Activated CD4-positive, alpha-beta T cell treated with anti-CD3 and anti-CD28 coated beads for 36 hours (primary cell): ENCODE results near the gene INAFM1. TPM values are rescaled to one million over a fixed set of nuclear protein-coding genes. Genes with fewer than 3 reads are reported as not detected.

Experiments
- ATAC-seq: fragments of 200-7000 bp; cut with Tn5 transposase; one replicate; pipeline ENCODE4 v1.10.0; 2021; ENCODE audit warnings: mild to moderate bottlenecking, moderate library complexity
- CTCF ChIA-PET: fragments of 350-600 bp; sonication (Branson Sonifier 250); formaldehyde crosslinking; loops from one replicate; lab custom pipeline; 2021; ENCODE audit warnings: antibody characterized with exemption; lab: Charles Lee
- POLR2A ChIA-PET: fragments of 350-600 bp; sonication (Branson Sonifier 250); formaldehyde crosslinking; loops from one replicate; lab custom pipeline; 2021; ENCODE audit warnings: antibody characterized with exemption, inconsistent platforms; lab: Charles Lee
- DNase-seq: peaks from one replicate; pipeline ENCODE4 v3.0.0-alpha.2; 2020
- H3K27ac Mint-ChIP-seq: one replicate; pipeline ENCODE4 v1.8.0; 2021; ENCODE audit warnings: mixed read lengths
- H3K27me3 Mint-ChIP-seq: one replicate; pipeline ENCODE4 v1.8.0; 2021; ENCODE audit warnings: mixed read lengths
- H3K36me3 Mint-ChIP-seq: one replicate; pipeline ENCODE4 v1.8.0; 2021; ENCODE audit warnings: low read depth, mixed read lengths
- H3K4me1 Mint-ChIP-seq: one replicate; pipeline ENCODE4 v1.8.0; 2021; ENCODE audit warnings: mixed read lengths
- H3K4me3 Mint-ChIP-seq: one replicate; pipeline ENCODE4 v1.8.0; 2021; ENCODE audit warnings: mild to moderate bottlenecking, moderate library complexity, mixed read lengths
- H3K9me3 Mint-ChIP-seq: one replicate; pipeline ENCODE4 v1.8.0; 2021; ENCODE audit warnings: low read depth, mixed read lengths
- intact Hi-C, 2 experiments: fragments of 100-400 bp; cut with DNase I in 1 of 2; cut with micrococcal nuclease in 1 of 2; formaldehyde crosslinking; loops; one replicate each; pipeline versions ENCODE4 v1.14.2 to v1.15.1; 2022 to 2024; cut with DNase I, micrococcal nuclease
- total RNA-seq, 2 experiments: library from RNA; stranded (reverse); gene quantifications; one replicate each; pipeline ENCODE4 v1.2.3, GENCODE V29; 2021

INAFM1 gene
- total RNA-seq, 2 experiments from 2014 or later = 11.7 to 13.2 TPM

- POLR2A ChIA-PET = no interaction called here
- ATAC-seq (no peak), DNase-seq (no peak)
- peaks cover 3% of the 10 kb centered on the region for H3K4me1 Mint-ChIP-seq
- H3K36me3 Mint-ChIP-seq = peaks cover 41% of the 10 kb centered on the region
- H3K4me3 Mint-ChIP-seq = no peak overlapping the region
- intact Hi-C loops = no loop called here
- CTCF ChIA-PET = no interaction called here
- no peaks in the 10 kb centered on the region for H3K9me3 Mint-ChIP-seq
- H3K27me3 Mint-ChIP-seq = no peaks in the 10 kb centered on the region
- H3K27ac Mint-ChIP-seq = no peak overlapping the region
Observed at GRCh38 chr19:47267350-47267759, 7.3 kb upstream of the INAFM1 start.

- POLR2A ChIA-PET = interaction anchor here (0.6 kb wide), 1 partner anchor 81 kb away, joined by 3 read pairs; the partner anchor contains the start of gene DHX34
- Mint-ChIP-seq H3K4me3 (no peak overlapping the region), H3K27ac (no peak overlapping the region), H3K9me3 (no peaks in the 10 kb centered on the region), H3K36me3 (peaks cover 39% of the 10 kb centered on the region), H3K27me3 (no peaks in the 10 kb centered on the region), H3K4me1 (peaks cover 9% of the 10 kb centered on the region)
- CTCF ChIA-PET = interaction anchor here (0.7 kb wide), 1 partner anchor 160 kb away, joined by 3 read pairs; no protein-coding TSS in a partner anchor
- ATAC-seq (no peak), DNase-seq (no peak)
- intact Hi-C loops = no loop called here
Observed at GRCh38 chr19:47268028-47268427, 6.7 kb upstream of the INAFM1 start.

DNA sequence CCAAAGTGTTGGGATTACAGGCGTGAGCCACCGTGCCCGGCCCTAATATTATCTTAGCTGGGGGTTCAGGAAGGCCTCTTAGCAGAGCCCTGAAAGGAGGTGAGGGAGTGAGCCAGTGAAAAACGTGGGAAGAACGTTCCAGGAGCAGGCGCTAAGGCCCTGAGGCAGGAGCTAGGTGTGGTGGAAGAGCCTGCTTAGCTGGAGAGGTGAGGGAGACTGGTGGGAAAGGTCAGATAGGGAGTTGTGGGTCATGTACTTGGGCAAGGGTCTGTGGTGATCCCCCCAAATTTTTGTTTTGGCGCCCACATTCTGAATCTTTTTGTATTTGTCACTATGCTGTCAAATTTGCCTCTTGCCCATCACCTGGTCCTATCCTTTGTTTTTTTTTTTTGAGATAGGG, 5.1 kb upstream of the INAFM1 start:
- no peak for ATAC-seq
- no peak overlapping the region for H3K4me3 Mint-ChIP-seq
- ChIA-PET CTCF (no interaction called here), POLR2A (interaction anchor here (1.0 kb wide), 1 partner anchor 350 kb away, joined by 3 read pairs; no protein-coding TSS in a partner anchor)
- no peaks in the 10 kb centered on the region for H3K9me3 Mint-ChIP-seq
- H3K4me1 Mint-ChIP-seq = peaks cover 10% of the 10 kb centered on the region
- intact Hi-C loops = no loop called here
- no peaks in the 10 kb centered on the region for H3K27me3 Mint-ChIP-seq
- H3K27ac Mint-ChIP-seq = no peak overlapping the region
- peaks cover 34% of the 10 kb centered on the region for H3K36me3 Mint-ChIP-seq
- DNase-seq = no peak

GRCh38 chr19:47270408-47270807, 4.3 kb upstream of the INAFM1 start:
- intact Hi-C loops = loop anchor here in 1 of 2 experiments (5.0 kb wide), 3 partner anchors 923 to 1817 kb away; partner anchors contain the start of genes PPP5C and SNRNP70
- H3K36me3 Mint-ChIP-seq = peaks cover 32% of the 10 kb centered on the region

DNA sequence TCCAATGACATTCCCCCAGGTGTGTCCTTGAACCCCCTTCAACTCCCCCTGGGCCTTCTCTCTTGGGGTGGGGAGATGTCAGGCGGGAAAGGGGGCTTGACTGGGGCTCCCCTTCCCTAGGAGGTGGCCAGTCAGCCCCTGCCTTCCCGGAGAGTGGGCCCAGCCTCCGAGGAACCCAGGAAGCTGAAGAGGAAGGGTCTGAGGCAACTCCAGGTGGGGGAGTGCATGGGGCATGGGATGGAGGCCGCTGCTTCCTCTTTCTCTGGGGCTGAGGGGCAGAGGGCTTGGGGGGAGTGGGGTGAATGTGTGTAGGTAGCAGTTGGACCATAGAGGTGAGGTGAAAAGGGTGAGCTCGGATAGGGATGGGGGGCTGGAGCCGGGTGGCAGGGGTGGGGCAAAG, 2.7 kb upstream of the INAFM1 start:
- Mint-ChIP-seq H3K4me3 (no peak overlapping the region), H3K4me1 (peaks cover 20% of the 10 kb centered on the region), H3K9me3 (no peaks in the 10 kb centered on the region), H3K27me3 (no peaks in the 10 kb centered on the region), H3K27ac (no peak overlapping the region), H3K36me3 (peaks cover 29% of the 10 kb centered on the region)
- ATAC-seq = no peak
- no peak for DNase-seq
- intact Hi-C loops = loop anchor here in 1 of 2 experiments (5.0 kb wide), 3 partner anchors 925 to 1815 kb away; partner anchors contain the start of genes PPP5C and SNRNP70
- ChIA-PET CTCF (interaction anchor here (0.7 to 1.7 kb wide), 4 partner anchors 13 to 46 kb away, joined by 3 to 5 read pairs (median 4); partner anchors contain the start of gene CCDC9), POLR2A (no interaction called here)

More at GRCh38 chr19:47270408-47270807, 4.3 kb upstream of the INAFM1 start:
- peaks cover 12% of the 10 kb centered on the region for H3K4me1 Mint-ChIP-seq
- no peak for ATAC-seq
- no peak overlapping the region for H3K27ac Mint-ChIP-seq
- ChIA-PET POLR2A (interaction anchor here (1.0 kb wide), 1 partner anchor 351 kb away, joined by 3 read pairs; no protein-coding TSS in a partner anchor), CTCF (no interaction called here)
- no peaks in the 10 kb centered on the region for H3K9me3 Mint-ChIP-seq
- no peak overlapping the region for H3K4me3 Mint-ChIP-seq
- no peaks in the 10 kb centered on the region for H3K27me3 Mint-ChIP-seq
- DNase-seq = no peak

GRCh38 chr19:47272448-47273312, 2.0 kb upstream of the INAFM1 start:
- ChIA-PET CTCF (interaction anchor here (0.7 to 1.7 kb wide), 4 partner anchors 12 to 46 kb away, joined by 3 to 5 read pairs (median 4); partner anchors contain the start of gene CCDC9), POLR2A (no interaction called here)
- Mint-ChIP-seq H3K27me3 (no peaks in the 10 kb centered on the region), H3K36me3 (peaks cover 26% of the 10 kb centered on the region), H3K4me3 (peak overlapping the region; percentile 86), H3K4me1 (peaks cover 20% of the 10 kb centered on the region), H3K27ac (peak overlapping the region; percentile 75), H3K9me3 (no peaks in the 10 kb centered on the region)
- DNase-seq (peak; percentile 78), ATAC-seq (no peak)
- intact Hi-C loops = loop anchor here in 1 of 2 experiments (5.0 kb wide), 3 partner anchors 925 to 1815 kb away; partner anchors contain the start of genes PPP5C and SNRNP70

GRCh38 chr19:47273313-47274070, 1.2 kb upstream of the INAFM1 start:
- Mint-ChIP-seq H3K9me3 (no peaks in the 10 kb centered on the region), H3K36me3 (peaks cover 22% of the 10 kb centered on the region), H3K27ac (peak overlapping the region; percentile 93), H3K4me1 (peaks cover 22% of the 10 kb centered on the region), H3K4me3 (peak overlapping the region; percentile 86), H3K27me3 (no peaks in the 10 kb centered on the region)
- DNase-seq = peak; percentile 94
- ATAC-seq = peak; percentile 77
- ChIA-PET CTCF (interaction anchor here (0.6 to 3.7 kb wide), 10 partner anchors 10 to 641 kb away, joined by 3 to 21 read pairs (median 4); partner anchors contain the start of genes CCDC9 and DHX34), POLR2A (interaction anchor here (0.6 to 2.6 kb wide), 12 partner anchors 17 to 485 kb away, joined by 3 to 33 read pairs (median 6); partner anchors contain the start of genes CCDC9, DHX34, SLC1A5 and ZC3H4)
- intact Hi-C loops = loop anchor here (1.0 to 5.0 kb wide), 21 partner anchors 16 to 1814 kb away; partner anchors contain the start of genes ARHGAP35 (in 1 of the 2), BBC3 (in 1 of the 2), DACT3 (in 1 of the 2) and DHX34 (in 1 of the 2)

DNA sequence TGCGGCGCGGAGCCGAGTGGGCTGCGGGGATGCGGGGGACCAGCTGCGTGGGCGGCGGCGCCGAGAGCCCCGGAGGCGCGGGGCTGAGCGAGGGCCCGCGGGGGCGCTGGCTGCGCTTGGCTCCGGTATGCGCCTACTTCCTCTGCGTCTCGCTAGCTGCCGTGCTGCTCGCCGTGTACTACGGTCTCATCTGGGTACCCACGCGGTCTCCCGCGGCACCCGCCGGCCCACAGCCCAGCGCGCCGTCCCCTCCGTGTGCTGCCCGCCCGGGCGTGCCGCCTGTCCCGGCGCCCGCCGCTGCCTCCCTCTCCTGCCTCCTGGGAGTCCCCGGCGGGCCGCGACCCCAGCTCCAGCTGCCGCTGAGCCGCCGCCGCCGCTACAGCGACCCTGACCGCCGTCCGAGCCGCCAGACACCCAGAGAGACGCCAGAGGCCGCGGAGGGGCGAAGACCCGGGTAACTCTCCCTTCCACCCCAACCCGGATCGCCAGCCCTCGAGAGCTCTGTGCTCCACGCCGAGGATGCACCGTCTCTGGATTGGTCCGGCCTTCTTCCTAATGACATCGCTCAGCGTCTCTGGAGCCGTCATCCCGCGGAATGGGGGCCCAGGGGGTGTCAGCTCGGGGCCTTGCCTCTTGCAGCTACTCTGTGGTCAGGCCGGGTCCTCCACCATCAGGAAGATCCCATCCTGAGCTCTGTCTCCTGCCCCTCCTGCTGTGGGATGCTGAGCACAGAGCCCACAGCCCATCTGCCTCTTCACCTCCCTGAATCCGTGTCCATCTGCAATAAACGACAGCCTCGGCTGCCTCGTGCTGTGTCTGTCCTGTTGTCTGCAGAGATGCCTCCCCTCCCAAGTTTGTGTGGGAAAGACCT, 441 bp downstream of the INAFM1 start:
- Mint-ChIP-seq H3K4me3 (peak overlapping the region; percentile 68), H3K27me3 (no peaks in the 10 kb centered on the region)
- POLR2A ChIA-PET = interaction anchor here (0.5 to 2.6 kb wide), 7 partner anchors 18 to 196 kb away, joined by 3 to 33 read pairs (median 6); partner anchors contain the start of genes CCDC9 and DHX34

DNA sequence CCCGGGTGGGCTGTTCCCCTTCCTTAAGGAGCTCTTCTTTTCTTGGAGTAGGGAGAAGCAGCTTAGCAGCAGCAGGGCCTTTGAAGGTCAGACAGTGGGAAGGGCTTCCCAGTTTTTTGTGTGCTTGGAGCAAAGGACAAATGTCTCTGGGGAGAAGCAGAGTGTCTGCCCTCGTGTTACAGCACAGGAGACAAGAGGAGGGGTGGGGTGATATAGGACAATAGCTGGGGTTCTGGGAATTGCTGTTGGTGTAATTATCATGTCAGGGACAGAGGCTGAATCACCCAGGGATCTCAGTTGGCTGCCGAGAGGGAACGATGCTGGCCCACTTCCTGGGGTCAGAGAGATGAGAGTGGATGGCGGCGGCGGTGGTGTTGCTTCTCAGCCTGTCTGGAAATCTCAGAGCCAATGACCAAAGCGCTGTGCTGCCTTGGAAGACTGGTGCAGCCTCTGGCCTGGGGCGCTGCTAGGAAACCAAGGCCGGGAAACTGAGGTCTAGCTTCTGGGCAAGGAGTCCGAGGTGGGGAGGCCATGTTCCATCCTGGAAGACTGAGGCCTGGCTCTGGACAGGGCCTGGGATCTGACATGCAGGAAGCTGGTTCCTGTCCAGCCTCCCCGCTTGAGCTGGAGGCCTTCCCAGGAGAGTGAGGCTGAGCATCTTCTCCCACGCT, 1.2 kb downstream of the INAFM1 start:
- Mint-ChIP-seq H3K27me3 (no peaks in the 10 kb centered on the region), H3K27ac (peak overlapping the region; percentile 31), H3K4me3 (peak overlapping the region; percentile 68), H3K9me3 (no peaks in the 10 kb centered on the region), H3K36me3 (peaks cover 17% of the 10 kb centered on the region), H3K4me1 (peaks cover 22% of the 10 kb centered on the region)
- ChIA-PET POLR2A (interaction anchor here (0.5 to 2.6 kb wide), 6 partner anchors 19 to 424 kb away, joined by 3 to 33 read pairs (median 5); partner anchors contain the start of gene CCDC9), CTCF (interaction anchor here (0.5 to 3.7 kb wide), 8 partner anchors 14 to 559 kb away, joined by 3 to 21 read pairs (median 4); partner anchors contain the start of genes CCDC9 and DHX34)
- intact Hi-C loops = loop anchor here in 1 of 2 experiments (2.0 kb wide), 1 partner anchor 615 kb away; the partner anchor contains the start of gene DACT3
- DNase-seq (no peak), ATAC-seq (no peak)

More for the DNA sequence above, 441 bp downstream of the INAFM1 start:
- Mint-ChIP-seq H3K27ac (peak overlapping the region; percentile 31), H3K36me3 (peaks cover 20% of the 10 kb centered on the region), H3K9me3 (no peaks in the 10 kb centered on the region), H3K4me1 (peaks cover 22% of the 10 kb centered on the region)
- CTCF ChIA-PET = interaction anchor here (0.5 to 3.7 kb wide), 9 partner anchors 9 to 560 kb away, joined by 3 to 21 read pairs (median 4); partner anchors contain the start of genes CCDC9 and DHX34
- no peak for DNase-seq
- intact Hi-C loops = loop anchor here (1.0 to 5.0 kb wide), 21 partner anchors 18 to 1812 kb away; partner anchors contain the start of genes ARHGAP35 (in 1 of the 2), BBC3 (in 1 of the 2), DACT3 (in 1 of the 2) and DHX34 (in 1 of the 2)
- ATAC-seq = peak; percentile 6
